AG04449 (cell line): ENCODE data around the gene ABLIM2.

Experiments used
- CTCF ChIA-PET: fragments of 350-600 bp; formaldehyde crosslinking; extraction: SDS; loops from one replicate; lab custom pipeline; 2021; ENCODE audit warnings: antibody characterized with exemption; lab: Yijun Ruan, JAX
- POLR2A ChIA-PET: fragments of 400-600, 350-600 bp; formaldehyde crosslinking; extraction: SDS; loops from one replicate; lab custom pipeline; 2020; ENCODE audit warnings: antibody characterized with exemption, inconsistent platforms; lab: Yijun Ruan, JAX
- DNase-seq: peaks from one replicate; pipeline ENCODE4 v3.0.0-alpha.2; 2010; ENCODE audit warnings: low read depth, low spot score
- H3K4me3 ChIP-seq: 2 replicates; pipeline ENCODE4 v1.5.1; 2011; ENCODE audit warnings: low read depth, mild to moderate bottlenecking, control low read depth, low read length
- TF ChIP-seq, protein P1 (sequence below): IDR thresholded peaks from one replicate; pipeline ENCODE4 v1.5.1; 2011; ENCODE audit warnings: mild to moderate bottlenecking, moderate library complexity, low read length, control low read depth, inconsistent platforms; ENCODE audit not compliant: insufficient read depth; ENCODE audit errors: missing control alignments

The ABLIM2 gene

DNA sequence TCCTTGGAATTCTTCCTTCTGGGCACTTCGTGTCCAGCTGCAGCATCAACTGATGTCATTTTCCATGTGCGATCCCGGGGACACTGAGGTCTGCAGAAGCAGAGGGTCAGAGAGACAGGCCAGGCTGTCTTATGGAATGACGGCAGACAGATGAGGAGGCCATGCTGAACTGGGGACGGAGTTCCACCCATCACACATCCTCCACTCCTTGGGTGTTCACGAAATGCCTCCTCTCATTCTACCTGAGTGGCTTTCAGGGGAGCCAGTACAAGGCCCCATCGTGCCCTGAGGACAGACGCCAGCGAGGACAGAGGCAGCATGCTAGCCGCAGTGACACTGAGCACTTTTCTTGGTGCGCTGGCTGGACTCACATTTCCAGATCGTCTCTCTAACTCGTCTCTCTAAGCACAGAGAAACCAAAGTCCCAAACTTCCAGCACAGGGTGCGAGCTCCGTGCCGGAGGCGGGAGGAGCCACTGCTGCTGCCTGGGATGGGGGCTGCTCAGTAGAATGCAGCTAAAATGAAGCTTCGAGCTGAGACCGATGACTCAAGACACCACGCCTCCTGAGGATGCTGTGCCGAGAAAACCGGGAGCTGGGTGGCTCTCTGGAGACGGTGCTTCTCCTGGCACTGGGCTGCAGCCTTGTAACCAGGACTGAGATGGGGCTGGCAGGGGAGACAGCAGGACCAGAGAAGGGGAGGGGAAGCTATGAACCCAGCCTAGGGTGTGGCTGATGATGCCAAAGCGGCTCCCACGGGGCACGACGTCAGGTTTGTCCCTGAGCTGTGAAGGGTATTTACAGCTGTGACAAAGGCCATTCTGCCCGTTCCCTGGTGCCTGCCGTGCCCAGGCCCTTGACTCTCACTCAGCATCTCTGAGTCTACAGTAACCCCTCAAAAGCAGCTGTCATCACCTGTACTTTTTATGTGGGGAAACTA is 8.2 kb downstream of the ABLIM2 start:
- CTCF ChIA-PET: no interaction called here

DNA sequence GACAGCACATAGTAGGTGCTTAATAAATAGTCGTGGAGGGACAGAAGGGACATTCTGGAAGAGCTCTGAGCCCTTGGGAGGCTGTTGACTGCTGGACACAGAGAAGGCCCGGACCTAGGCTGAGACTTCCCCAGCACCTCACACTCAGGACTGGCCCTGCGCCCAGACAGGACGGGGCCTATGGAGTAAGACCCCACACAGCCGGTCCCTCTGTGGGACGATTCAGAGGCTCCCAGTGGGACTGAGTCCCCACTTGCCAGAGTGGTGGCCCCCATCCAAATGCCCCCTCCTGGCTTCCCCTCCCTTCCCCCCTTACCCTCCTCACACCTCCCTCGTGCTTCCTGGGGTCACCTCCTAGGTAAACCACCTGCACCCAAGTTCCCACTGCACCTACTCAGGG is 8.9 kb downstream of the ABLIM2 start:
- TF ChIP-seq, protein P1, sequence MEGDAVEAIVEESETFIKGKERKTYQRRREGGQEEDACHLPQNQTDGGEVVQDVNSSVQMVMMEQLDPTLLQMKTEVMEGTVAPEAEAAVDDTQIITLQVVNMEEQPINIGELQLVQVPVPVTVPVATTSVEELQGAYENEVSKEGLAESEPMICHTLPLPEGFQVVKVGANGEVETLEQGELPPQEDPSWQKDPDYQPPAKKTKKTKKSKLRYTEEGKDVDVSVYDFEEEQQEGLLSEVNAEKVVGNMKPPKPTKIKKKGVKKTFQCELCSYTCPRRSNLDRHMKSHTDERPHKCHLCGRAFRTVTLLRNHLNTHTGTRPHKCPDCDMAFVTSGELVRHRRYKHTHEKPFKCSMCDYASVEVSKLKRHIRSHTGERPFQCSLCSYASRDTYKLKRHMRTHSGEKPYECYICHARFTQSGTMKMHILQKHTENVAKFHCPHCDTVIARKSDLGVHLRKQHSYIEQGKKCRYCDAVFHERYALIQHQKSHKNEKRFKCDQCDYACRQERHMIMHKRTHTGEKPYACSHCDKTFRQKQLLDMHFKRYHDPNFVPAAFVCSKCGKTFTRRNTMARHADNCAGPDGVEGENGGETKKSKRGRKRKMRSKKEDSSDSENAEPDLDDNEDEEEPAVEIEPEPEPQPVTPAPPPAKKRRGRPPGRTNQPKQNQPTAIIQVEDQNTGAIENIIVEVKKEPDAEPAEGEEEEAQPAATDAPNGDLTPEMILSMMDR: no peak
- no peak for DNase-seq
- ChIA-PET CTCF (no interaction called here), POLR2A (no interaction called here)
- H3K4me3 ChIP-seq: no peak overlapping the region

More for the DNA sequence above, 8.2 kb downstream of the ABLIM2 start:
- TF ChIP-seq, protein P1: no peak
- POLR2A ChIA-PET: interaction anchor here (0.6 kb wide), 1 partner anchor 246 kb away, joined by 3 read pairs; no protein-coding TSS in a partner anchor
- DNase-seq: no peak
- no peak overlapping the region for H3K4me3 ChIP-seq

DNA sequence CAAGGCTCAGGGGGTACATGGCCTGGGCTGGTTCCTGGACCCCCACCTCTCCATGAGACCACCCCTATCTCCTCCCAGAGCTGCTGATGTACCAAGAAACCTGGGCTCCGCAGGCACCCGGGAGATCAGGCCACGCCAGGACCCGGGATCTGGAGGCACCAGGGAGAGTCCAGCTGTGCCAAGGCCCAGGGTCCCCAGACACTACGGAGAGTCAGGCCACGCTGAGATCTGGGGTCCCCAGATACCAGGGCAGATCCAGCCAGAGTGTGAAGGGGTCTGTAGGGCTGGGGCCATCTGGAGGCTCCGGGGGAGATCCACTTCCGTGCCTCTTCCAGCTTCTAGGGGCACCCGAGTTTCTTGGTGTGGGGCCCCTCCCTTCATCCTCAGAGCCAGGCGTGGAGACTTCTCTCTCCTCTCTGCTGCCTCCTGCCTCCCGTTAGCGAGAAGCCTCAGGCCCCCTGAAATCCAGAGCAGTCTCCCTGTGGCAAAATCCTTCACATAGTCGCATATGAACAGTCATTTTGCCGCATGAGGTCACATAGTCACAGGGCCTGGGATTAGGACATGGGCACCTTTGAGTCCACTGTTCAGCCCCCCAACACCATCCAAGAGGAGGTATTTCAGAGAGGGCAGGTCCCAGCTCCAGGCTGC is 9.7 kb downstream of the ABLIM2 start:
- no peak for DNase-seq
- H3K4me3 ChIP-seq: no peak overlapping the region
- ChIA-PET POLR2A (no interaction called here), CTCF (no interaction called here)
- TF ChIP-seq, protein P1: no peak

DNA sequence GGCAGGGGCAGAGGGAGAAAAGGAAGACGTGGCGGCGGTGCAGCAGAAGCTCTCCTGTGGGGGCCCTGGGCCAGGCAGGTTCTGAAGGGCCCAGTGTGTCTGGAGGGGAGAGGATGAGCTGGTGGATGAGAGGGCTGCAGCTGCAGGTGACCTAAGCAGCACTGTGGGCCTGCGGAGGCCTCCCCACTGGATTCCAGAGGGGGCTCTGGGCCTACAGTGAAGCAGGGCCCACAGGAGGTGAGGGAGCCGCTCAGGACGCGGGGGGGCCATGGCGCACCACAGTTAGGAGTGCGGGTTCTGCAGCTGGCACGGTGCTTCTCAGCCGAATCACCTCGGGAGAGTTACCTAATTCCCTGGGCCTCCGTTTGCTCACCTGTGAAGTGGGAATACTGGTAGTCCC is 10.5 kb downstream of the ABLIM2 start:
- DNase-seq: no peak
- ChIA-PET CTCF (interaction anchor here (1.2 kb wide), 1 partner anchor 28 kb away, joined by 3 read pairs; no protein-coding TSS in a partner anchor), POLR2A (no interaction called here)
- no peak overlapping the region for H3K4me3 ChIP-seq
- TF ChIP-seq, protein P1: no peak

DNA sequence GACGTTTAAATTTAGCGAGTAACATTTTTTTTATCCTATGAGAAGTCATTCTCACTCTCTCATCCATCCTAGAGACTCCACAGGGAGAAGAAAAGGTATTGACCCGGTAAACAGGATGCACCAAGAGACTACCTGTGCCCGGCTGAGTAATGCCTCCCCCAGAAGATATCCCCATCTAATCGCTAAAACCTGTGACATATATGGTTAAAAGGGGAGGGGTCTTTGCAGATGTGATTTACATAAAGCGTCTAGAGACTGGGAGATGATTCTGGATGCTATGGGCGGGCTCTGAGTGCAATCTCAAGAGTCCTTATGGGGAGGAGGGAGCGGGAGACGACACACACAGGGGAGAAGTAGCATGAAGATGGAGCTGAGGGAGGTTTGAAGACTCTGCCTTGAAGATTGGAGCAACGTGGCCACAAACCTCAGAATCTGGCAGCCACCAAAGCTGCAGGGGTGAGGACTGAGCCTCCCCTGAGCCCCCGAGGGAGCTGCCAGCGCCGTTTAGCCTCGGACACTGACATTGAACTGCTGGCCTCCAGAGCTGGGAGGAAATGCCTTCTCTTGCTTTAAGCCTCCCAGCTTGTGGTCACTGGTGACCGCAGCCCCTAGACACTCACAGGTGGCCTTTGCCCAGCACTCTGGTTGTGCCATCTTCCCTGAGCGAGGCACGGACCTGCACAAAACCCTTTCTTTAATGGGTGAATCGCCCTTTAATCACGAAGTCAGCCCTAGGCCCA is 11.2 kb downstream of the ABLIM2 start:
- no peak for DNase-seq
- ChIA-PET CTCF (interaction anchor here (1.2 kb wide), 1 partner anchor 29 kb away, joined by 3 read pairs; no protein-coding TSS in a partner anchor), POLR2A (no interaction called here)
- H3K4me3 ChIP-seq: no peak overlapping the region
- TF ChIP-seq, protein P1: no peak
